ENCODE results near the gene BMF. TPM values are rescaled to one million over a fixed set of nuclear protein-coding genes. Genes with fewer than 3 reads are reported as not detected.

The BMF gene
- total and polyA plus RNA-seq, 2 donors (not counting 3 experiments of a cell fraction or from before 2014, with no cell fraction given): 8.6 to 9.8 TPM

GRCh38 chr15:40055576-40056293 is 52.9 kb downstream of the BMF start:
- Histone ChIP-seq H2AFZ (ENCODE audit: low read depth, low read length) (no peak overlapping the region), H3K36me3 (ENCODE audit: control insufficient read depth in 2 of 2, extremely low read depth in 1 of 2, insufficient read depth in 2 of 2, low read length in 2 of 2) (no peaks in the 10 kb centered on the region), H3K9me3 (replicated peaks; ENCODE audit: control insufficient read depth, insufficient read depth, low read length) (no peaks in the 10 kb centered on the region), H3K4me1 (ENCODE audit: control insufficient read depth, extremely low read depth, insufficient read depth, low read length) (no peaks in the 10 kb centered on the region), H3K27me3 (ENCODE audit: control insufficient read depth in 2 of 2, insufficient read depth in 2 of 2, low read length in 2 of 2) (peaks cover 0 to 3% of the 10 kb centered on the region in 2 experiments), H3K79me2 (ENCODE audit: control insufficient read depth, insufficient read depth, low read length) (no peaks in the 10 kb centered on the region), H3K9ac (replicated peaks; ENCODE audit: extremely low read depth, insufficient read depth, low read length) (no peak overlapping the region), H3K9me1 (replicated peaks; ENCODE audit: control insufficient read depth, extremely low read depth, insufficient read depth, low read length) (no peaks in the 10 kb centered on the region), H3K27ac (ENCODE audit: insufficient read depth, low read depth, low read length) (no peak overlapping the region), H3K4me3 (replicated peaks in 1 of 3; ENCODE audit: insufficient read depth in 1 of 3, low read depth in 1 of 3, low read length in 3 of 3) (no peak overlapping the region), H3K4me2 (ENCODE audit: insufficient read depth, low read length) (no peak overlapping the region), H4K20me1 (replicated peaks; ENCODE audit: control insufficient read depth, extremely low read depth, insufficient read depth, low read length) (no peaks in the 10 kb centered on the region)
- TF ChIP-seq MYC (IDR thresholded peaks at IDR 0.05; ENCODE audit: low read depth, low read length) (no peak), POLR2AphosphoS5 (IDR thresholded peaks at IDR 0.05; ENCODE audit: insufficient read depth, low read depth, low read length) (no peak), CTCF (IDR thresholded peaks at IDR 0.05; ENCODE audit: extremely low read depth in 1 of 2, insufficient read depth in 1 of 2, low read depth in 1 of 2, low read length in 2 of 2) (no peak), JUN (IDR thresholded peaks at IDR 0.05; ENCODE audit: borderline replicate concordance, insufficient read depth, insufficient read length, low read depth) (no peak), EZH2 (IDR thresholded peaks at IDR 0.05; ENCODE audit: borderline replicate concordance, low read depth, low read length, severe bottlenecking) (no peak), FOS (IDR thresholded peaks at IDR 0.05; ENCODE audit: borderline replicate concordance, insufficient read depth, low read length) (no peak), POLR2A (IDR thresholded peaks at IDR 0.05; ENCODE audit: low read depth, low read length) (no peak), GATA2 (IDR thresholded peaks at IDR 0.05; ENCODE audit: insufficient read depth, insufficient read length, low read depth, low read length) (no peak), MAX (IDR thresholded peaks at IDR 0.05; ENCODE audit: insufficient read depth, insufficient read length) (no peak)
- ChIA-PET CTCF (interaction anchor here (1.4 to 1.8 kb wide), 2 partner anchors 49 to 219 kb away, joined by 3 to 7 read pairs; no protein-coding TSS in a partner anchor), POLR2A (no interaction called here)
- no peak for FAIRE-seq
- intact Hi-C loops (cut with micrococcal nuclease): no loop called here
- no peak for DNase-seq (ENCODE audit: low read depth, low spot score)
- no TSS peak for BruUV-seq (replicated peaks)
- dilution Hi-C loops (cut with MboI; ENCODE audit: extremely low pct_ligation_motif_present, low sequenced_read_pairs): no loop called here

Measured in endothelial cell of umbilical vein (primary cell).